HepG2 (cell line): ENCODE results near the gene NKX1-2. TPM values are rescaled to one million over a fixed set of nuclear protein-coding genes. Genes with fewer than 3 reads are reported as not detected.

ENCODE experiments used
- ASH2L ChIP-seq: fragments of 300-600, 200-600 bp; sonication (generic); IDR thresholded peaks from 2 replicates; pipeline ENCODE4 v1.7.0; 2017; ENCODE audit warnings: low read depth, mild to moderate bottlenecking, moderate library complexity, mixed read lengths, low read length; ENCODE audit not compliant: insufficient read length
- BORCS8-MEF2B ChIP-seq: sonication (generic); formaldehyde crosslinking; IDR thresholded peaks from 2 replicates; pipeline ENCODE4 v1.8.0; 2022; ENCODE audit warnings: mild to moderate bottlenecking, missing genetic modification reagents
- EHMT2 ChIP-seq: fragments of 200-600 bp; sonication (generic); IDR thresholded peaks from 2 replicates; pipeline ENCODE4 v1.7.0; 2017; ENCODE audit warnings: antibody characterized with exemption, low read depth, low read length, borderline replicate concordance
- LCORL ChIP-seq, 2 experiments: fragments of 450-650 bp in 1 of 2; sonication (generic) in 1 of 2; formaldehyde crosslinking in 1 of 2; IDR thresholded peaks; 2 replicates each; pipeline versions ENCODE4 v1.5.0 to v1.6.1; 2017 to 2020; ENCODE audit warnings: antibody characterized with exemption in 1 of 2, missing genetic modification reagents in 1 of 2
- MAFG ChIP-seq: sonication (generic); formaldehyde crosslinking; IDR thresholded peaks from 2 replicates; pipeline ENCODE4 v1.5.1; 2020; ENCODE audit warnings: mild to moderate bottlenecking, missing genetic modification reagents
- MBD4 ChIP-seq: IDR thresholded peaks from 2 replicates; pipeline ENCODE4 v1.6.1; 2012; ENCODE audit warnings: low read length, inconsistent platforms, borderline replicate concordance
- SNAI1 ChIP-seq: sonication (generic); formaldehyde crosslinking; IDR thresholded peaks from 2 replicates; pipeline ENCODE4 v1.5.0; 2020; ENCODE audit warnings: mild to moderate bottlenecking, missing genetic modification reagents, borderline replicate concordance
- SRSF9 ChIP-seq: fragments of 200-400 bp; formaldehyde crosslinking; IDR thresholded peaks from 2 replicates; pipeline ENCODE4 v1.6.1; 2018; ENCODE audit warnings: borderline replicate concordance, mild to moderate bottlenecking, low read depth, low read length; ENCODE audit not compliant: insufficient read depth, poor library complexity, severe bottlenecking
- TGIF2 ChIP-seq: IDR thresholded peaks from 2 replicates; pipeline ENCODE4 v1.6.1; 2016; ENCODE audit warnings: control low read depth, missing compliant biosample characterization
- WIZ ChIP-seq: sonication (generic); formaldehyde crosslinking; IDR thresholded peaks from 2 replicates; pipeline ENCODE4 v1.5.1; 2020; ENCODE audit warnings: mild to moderate bottlenecking, missing genetic modification reagents
- ZBTB42 ChIP-seq: sonication (generic); formaldehyde crosslinking; IDR thresholded peaks from 2 replicates; pipeline ENCODE4 v1.5.0; 2020; ENCODE audit warnings: mild to moderate bottlenecking, missing genetic modification reagents
- ZFP36 ChIP-seq: fragments of 150-350 bp; IDR thresholded peaks from 2 replicates; pipeline ENCODE4 v1.6.1; 2018; ENCODE audit warnings: borderline replicate concordance, low read length, low read depth; ENCODE audit not compliant: partially characterized antibody
- ZFY ChIP-seq: sonication (generic); formaldehyde crosslinking; IDR thresholded peaks from 2 replicates; pipeline ENCODE4 v1.4.0; 2020; ENCODE audit warnings: missing genetic modification reagents
- ZNF136 ChIP-seq: sonication (generic); formaldehyde crosslinking; IDR thresholded peaks from 2 replicates; pipeline ENCODE4 v1.8.1; 2022; ENCODE audit warnings: low read depth, mild to moderate bottlenecking, moderate library complexity, missing genetic modification reagents
- ZNF484 ChIP-seq: sonication (generic); formaldehyde crosslinking; IDR thresholded peaks from 2 replicates; pipeline ENCODE4 v1.5.1; 2020; ENCODE audit warnings: mild to moderate bottlenecking, low read depth, missing genetic modification reagents, borderline replicate concordance
- ZNF577 ChIP-seq: sonication (generic); formaldehyde crosslinking; IDR thresholded peaks from 2 replicates; pipeline ENCODE4 v1.4.0; 2020; ENCODE audit warnings: mild to moderate bottlenecking, low read depth, missing genetic modification reagents, borderline replicate concordance
- ZNF776 ChIP-seq: sonication (generic); formaldehyde crosslinking; IDR thresholded peaks from 2 replicates; pipeline ENCODE4 v1.4.0; 2020; ENCODE audit warnings: mild to moderate bottlenecking, missing genetic modification reagents
- ZNF780A ChIP-seq: sonication (generic); formaldehyde crosslinking; IDR thresholded peaks from 2 replicates; pipeline ENCODE4 v1.8.0; 2022; ENCODE audit warnings: mild to moderate bottlenecking, missing genetic modification reagents, moderate library complexity
- ZNF841 ChIP-seq: sonication (generic); formaldehyde crosslinking; IDR thresholded peaks from 2 replicates; pipeline ENCODE4 v1.8.1; 2023; ENCODE audit warnings: missing genetic modification reagents, borderline replicate concordance
- ZNF878 ChIP-seq: sonication (generic); formaldehyde crosslinking; IDR thresholded peaks from 2 replicates; pipeline ENCODE4 v1.8.1; 2023; ENCODE audit warnings: mild to moderate bottlenecking, missing genetic modification reagents, moderate library complexity
- polyA plus RNA-seq, 8 experiments: library from polyadenylated mRNA; depleted of rRNA in 3 of 8; stranded (reverse) in 7 of 8; unstranded in 1 of 8; fragments of >200 nt; fragmentation: Illumina TruSeq in 4 of 8; extraction: Trizol in 4 of 8; gene quantifications; 2 replicates each; pipeline versions ENCODE4 v1.2.1 to v1.2.3, GENCODE V29; 2011 to 2016; ENCODE audit warnings: low read depth in 4 of 8, missing spikeins in 1 of 8, mixed read lengths in 1 of 8; ENCODE audit not compliant: insufficient read depth in 1 of 8
- total RNA-seq, 5 experiments: library from RNA; depleted of rRNA; stranded (reverse); fragments of >200 nt; fragmentation: Illumina TruSeq; extraction: Trizol; gene quantifications; 2 replicates each; pipeline ENCODE4 v1.2.3, GENCODE V29; 2016; ENCODE audit warnings: low read depth in 1 of 5
- TF ChIP-seq, protein P1 (sequence below): sonication (generic); formaldehyde crosslinking; IDR thresholded peaks from 2 replicates; pipeline ENCODE4 v1.5.1; 2020; ENCODE audit warnings: mild to moderate bottlenecking, moderate library complexity, missing genetic modification reagents
- TF ChIP-seq, protein P2 (sequence below): sonication (generic); formaldehyde crosslinking; IDR thresholded peaks from 2 replicates; pipeline ENCODE4; 2020; ENCODE audit warnings: missing genetic modification reagents, mild to moderate bottlenecking, borderline replicate concordance
- TF ChIP-seq, protein P3 (sequence below): sonication (generic); formaldehyde crosslinking; IDR thresholded peaks from 2 replicates; pipeline ENCODE4 v1.4.0; 2020; ENCODE audit warnings: mild to moderate bottlenecking, low read depth, missing genetic modification reagents

Gene NKX1-2
- total and polyA plus RNA-seq, 2 of the 13 experiments (the other 11 are each of a cell fraction or from before 2014, with no cell fraction given): not detected

GRCh38 chr10:124477614-124478363, 28.0 kb upstream of the NKX1-2 start (continued):
- TF ChIP-seq WIZ (CRISPR knock-in tag) (no peak), SNAI1 (CRISPR knock-in tag) (no peak), MAFG (CRISPR knock-in tag) (no peak), ZNF841 (no peak), ZNF484 (CRISPR knock-in tag) (no peak), ZNF577 (CRISPR knock-in tag) (no peak), ZFP36 (no peak), ZNF136 (no peak), ZBTB42 (CRISPR knock-in tag) (no peak), MBD4 (no peak), BORCS8-MEF2B (no peak), ZNF878 (no peak), ZNF780A (CRISPR knock-in tag) (no peak), SRSF9 (no peak), EHMT2 (no peak), TGIF2 (0 out of 2 replicates have a peak, but pooled peaks have one; percentile 43), ZFY (0 out of 2 replicates have a peak, but pooled peaks have one; percentile 22), ZNF776 (no peak), ASH2L (peak; percentile 13), LCORL (IDR thresholded peaks at IDR 0.05) (no peak), LCORL (CRISPR knock-in tag; IDR thresholded peaks at IDR 0.05) (peak; percentile 82)
- TF ChIP-seq, protein P1, sequence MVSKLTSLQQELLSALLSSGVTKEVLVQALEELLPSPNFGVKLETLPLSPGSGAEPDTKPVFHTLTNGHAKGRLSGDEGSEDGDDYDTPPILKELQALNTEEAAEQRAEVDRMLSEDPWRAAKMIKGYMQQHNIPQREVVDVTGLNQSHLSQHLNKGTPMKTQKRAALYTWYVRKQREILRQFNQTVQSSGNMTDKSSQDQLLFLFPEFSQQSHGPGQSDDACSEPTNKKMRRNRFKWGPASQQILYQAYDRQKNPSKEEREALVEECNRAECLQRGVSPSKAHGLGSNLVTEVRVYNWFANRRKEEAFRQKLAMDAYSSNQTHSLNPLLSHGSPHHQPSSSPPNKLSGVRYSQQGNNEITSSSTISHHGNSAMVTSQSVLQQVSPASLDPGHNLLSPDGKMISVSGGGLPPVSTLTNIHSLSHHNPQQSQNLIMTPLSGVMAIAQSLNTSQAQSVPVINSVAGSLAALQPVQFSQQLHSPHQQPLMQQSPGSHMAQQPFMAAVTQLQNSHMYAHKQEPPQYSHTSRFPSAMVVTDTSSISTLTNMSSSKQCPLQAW (CRISPR knock-in tag): 0 out of 2 replicates have a peak, but pooled peaks have one; percentile 13
- TF ChIP-seq, protein P2, sequence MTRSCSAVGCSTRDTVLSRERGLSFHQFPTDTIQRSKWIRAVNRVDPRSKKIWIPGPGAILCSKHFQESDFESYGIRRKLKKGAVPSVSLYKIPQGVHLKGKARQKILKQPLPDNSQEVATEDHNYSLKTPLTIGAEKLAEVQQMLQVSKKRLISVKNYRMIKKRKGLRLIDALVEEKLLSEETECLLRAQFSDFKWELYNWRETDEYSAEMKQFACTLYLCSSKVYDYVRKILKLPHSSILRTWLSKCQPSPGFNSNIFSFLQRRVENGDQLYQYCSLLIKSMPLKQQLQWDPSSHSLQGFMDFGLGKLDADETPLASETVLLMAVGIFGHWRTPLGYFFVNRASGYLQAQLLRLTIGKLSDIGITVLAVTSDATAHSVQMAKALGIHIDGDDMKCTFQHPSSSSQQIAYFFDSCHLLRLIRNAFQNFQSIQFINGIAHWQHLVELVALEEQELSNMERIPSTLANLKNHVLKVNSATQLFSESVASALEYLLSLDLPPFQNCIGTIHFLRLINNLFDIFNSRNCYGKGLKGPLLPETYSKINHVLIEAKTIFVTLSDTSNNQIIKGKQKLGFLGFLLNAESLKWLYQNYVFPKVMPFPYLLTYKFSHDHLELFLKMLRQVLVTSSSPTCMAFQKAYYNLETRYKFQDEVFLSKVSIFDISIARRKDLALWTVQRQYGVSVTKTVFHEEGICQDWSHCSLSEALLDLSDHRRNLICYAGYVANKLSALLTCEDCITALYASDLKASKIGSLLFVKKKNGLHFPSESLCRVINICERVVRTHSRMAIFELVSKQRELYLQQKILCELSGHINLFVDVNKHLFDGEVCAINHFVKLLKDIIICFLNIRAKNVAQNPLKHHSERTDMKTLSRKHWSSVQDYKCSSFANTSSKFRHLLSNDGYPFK (CRISPR knock-in tag): no peak
- TF ChIP-seq, protein P3, sequence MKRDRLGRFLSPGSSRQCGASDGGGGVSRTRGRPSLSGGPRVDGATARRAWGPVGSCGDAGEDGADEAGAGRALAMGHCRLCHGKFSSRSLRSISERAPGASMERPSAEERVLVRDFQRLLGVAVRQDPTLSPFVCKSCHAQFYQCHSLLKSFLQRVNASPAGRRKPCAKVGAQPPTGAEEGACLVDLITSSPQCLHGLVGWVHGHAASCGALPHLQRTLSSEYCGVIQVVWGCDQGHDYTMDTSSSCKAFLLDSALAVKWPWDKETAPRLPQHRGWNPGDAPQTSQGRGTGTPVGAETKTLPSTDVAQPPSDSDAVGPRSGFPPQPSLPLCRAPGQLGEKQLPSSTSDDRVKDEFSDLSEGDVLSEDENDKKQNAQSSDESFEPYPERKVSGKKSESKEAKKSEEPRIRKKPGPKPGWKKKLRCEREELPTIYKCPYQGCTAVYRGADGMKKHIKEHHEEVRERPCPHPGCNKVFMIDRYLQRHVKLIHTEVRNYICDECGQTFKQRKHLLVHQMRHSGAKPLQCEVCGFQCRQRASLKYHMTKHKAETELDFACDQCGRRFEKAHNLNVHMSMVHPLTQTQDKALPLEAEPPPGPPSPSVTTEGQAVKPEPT (CRISPR knock-in tag): no peak
